HL-60 (cell line): ENCODE measurements around the gene DNAAF5.

Experiments
- TF ChIP-seq, protein P1 (sequence below): IDR thresholded peaks from 2 replicates; pipeline ENCODE4 v1.6.1; 2012; ENCODE audit warnings: low read depth; ENCODE audit not compliant: insufficient replicate concordance
- TF ChIP-seq, protein P2 (sequence below): IDR thresholded peaks from one replicate; pipeline ENCODE4 v1.5.1; 2011; ENCODE audit warnings: low read length, control low read depth, inconsistent platforms; ENCODE audit not compliant: insufficient read depth

DNA sequence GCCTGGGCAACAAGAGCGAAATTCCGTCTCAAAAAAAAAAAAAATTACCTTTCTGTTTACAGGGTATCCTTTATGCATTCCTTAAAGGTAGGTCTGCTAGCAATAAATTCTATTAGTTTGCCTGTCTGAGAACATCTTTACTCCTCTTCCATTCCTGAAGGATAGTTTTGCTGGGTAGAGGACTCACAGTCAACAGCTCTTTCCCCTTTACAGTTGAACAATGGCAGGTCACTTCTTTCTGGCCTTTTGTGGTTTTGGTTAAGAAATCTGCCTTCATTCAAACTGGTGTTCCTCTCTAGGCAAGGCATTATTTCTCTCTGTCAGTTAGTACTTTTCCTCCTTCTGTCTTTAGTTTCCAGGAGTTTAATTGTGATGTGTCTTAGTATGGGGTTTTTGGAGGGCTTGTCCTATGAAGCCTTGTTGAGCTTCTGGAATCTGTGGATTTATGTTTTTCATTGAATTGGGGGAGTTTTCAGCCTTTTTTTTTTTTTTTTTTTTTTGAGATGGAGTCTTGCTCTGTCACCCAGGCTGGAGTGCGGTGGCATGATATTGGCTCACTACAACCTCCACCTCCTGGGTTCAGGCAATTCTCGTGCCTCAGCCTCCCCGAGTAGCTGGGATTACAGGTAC lies 4.8 kb upstream of the DNAAF5 start:
- TF ChIP-seq, protein P1, sequence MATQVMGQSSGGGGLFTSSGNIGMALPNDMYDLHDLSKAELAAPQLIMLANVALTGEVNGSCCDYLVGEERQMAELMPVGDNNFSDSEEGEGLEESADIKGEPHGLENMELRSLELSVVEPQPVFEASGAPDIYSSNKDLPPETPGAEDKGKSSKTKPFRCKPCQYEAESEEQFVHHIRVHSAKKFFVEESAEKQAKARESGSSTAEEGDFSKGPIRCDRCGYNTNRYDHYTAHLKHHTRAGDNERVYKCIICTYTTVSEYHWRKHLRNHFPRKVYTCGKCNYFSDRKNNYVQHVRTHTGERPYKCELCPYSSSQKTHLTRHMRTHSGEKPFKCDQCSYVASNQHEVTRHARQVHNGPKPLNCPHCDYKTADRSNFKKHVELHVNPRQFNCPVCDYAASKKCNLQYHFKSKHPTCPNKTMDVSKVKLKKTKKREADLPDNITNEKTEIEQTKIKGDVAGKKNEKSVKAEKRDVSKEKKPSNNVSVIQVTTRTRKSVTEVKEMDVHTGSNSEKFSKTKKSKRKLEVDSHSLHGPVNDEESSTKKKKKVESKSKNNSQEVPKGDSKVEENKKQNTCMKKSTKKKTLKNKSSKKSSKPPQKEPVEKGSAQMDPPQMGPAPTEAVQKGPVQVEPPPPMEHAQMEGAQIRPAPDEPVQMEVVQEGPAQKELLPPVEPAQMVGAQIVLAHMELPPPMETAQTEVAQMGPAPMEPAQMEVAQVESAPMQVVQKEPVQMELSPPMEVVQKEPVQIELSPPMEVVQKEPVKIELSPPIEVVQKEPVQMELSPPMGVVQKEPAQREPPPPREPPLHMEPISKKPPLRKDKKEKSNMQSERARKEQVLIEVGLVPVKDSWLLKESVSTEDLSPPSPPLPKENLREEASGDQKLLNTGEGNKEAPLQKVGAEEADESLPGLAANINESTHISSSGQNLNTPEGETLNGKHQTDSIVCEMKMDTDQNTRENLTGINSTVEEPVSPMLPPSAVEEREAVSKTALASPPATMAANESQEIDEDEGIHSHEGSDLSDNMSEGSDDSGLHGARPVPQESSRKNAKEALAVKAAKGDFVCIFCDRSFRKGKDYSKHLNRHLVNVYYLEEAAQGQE = no peak
- TF ChIP-seq, protein P2, sequence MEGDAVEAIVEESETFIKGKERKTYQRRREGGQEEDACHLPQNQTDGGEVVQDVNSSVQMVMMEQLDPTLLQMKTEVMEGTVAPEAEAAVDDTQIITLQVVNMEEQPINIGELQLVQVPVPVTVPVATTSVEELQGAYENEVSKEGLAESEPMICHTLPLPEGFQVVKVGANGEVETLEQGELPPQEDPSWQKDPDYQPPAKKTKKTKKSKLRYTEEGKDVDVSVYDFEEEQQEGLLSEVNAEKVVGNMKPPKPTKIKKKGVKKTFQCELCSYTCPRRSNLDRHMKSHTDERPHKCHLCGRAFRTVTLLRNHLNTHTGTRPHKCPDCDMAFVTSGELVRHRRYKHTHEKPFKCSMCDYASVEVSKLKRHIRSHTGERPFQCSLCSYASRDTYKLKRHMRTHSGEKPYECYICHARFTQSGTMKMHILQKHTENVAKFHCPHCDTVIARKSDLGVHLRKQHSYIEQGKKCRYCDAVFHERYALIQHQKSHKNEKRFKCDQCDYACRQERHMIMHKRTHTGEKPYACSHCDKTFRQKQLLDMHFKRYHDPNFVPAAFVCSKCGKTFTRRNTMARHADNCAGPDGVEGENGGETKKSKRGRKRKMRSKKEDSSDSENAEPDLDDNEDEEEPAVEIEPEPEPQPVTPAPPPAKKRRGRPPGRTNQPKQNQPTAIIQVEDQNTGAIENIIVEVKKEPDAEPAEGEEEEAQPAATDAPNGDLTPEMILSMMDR = no peak
